Central memory CD4-positive, alpha-beta T cell (primary cell): ENCODE data around the gene SLAMF8.

ENCODE experiments used
- DNase-seq: peaks from one replicate; pipeline ENCODE4 v3.0.0; 2022

The SLAMF8 gene

DNA sequence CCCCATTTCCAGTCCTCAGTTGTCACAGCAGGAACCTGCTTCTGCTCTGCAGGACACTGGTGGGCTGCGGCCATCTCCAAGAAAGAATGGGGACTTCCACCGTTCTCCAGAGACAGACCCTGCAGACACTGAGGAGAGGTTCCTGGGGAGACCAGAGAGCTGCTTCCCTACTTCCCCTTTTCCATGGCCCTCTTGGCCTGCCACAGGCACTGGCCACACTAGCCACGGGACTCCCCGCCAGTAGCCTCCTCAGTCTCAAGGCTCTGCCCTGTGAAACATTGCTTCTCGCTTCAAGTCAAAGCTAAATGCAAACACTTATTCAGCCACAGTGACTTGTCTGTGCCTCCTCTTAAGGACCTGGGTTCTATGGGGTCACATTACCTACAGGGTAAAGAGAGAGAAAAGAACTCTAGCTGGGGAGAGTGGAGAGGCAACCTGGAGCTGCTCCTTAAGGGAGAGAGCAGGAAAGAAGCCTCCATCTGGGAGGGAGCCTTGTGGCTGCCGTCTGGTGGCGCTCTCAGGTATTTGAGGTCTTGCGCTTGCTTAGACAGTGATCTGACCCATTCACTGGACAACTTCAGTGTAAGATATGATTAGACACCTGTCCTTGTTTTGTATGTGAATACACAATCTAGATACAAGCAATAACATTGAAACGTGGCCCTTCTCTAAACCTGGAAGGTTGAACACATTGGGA lies 5.4 kb upstream of the SLAMF8 start:
- DNase-seq, result no peak

DNA sequence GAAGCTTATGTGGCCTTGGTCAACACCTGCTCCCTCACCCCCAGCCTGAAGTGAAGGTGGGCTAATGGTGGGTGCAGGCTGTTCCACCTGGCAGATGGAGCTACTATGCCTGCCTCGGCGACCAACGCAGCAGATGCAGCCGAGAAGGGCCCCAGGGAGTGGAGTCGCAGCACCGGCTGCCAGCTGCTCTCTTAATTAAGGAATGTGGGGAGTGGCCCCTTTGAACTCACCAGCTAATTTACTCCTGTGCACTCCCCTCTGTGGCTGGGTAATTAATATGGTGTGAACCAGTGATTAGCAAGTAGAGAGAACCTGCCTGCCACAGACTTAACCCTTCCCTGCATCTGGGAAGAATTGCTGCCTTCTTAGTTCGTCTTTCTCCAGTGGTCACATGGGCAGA lies 3.3 kb upstream of the SLAMF8 start:
- no peak for DNase-seq

DNA sequence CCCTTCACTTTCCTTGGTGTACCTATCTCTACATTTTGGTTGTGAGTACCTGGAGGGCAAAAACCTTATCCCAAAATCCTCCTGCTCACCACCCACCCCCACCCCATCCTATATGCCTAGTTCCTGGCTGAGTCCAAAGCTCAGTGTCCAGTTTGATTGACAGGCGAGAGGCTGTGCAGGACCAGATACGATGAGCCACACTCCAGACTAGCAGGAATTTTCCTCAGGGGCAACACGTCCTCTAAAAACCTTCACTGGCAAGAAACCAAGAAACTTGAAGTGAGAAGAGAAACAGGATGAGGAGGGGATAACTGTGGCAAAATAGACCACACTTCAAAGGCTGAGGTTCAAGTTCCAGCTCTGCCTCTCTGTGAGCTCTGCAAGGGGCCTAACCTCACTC lies 1.1 kb upstream of the SLAMF8 start:
- no peak for DNase-seq

DNA sequence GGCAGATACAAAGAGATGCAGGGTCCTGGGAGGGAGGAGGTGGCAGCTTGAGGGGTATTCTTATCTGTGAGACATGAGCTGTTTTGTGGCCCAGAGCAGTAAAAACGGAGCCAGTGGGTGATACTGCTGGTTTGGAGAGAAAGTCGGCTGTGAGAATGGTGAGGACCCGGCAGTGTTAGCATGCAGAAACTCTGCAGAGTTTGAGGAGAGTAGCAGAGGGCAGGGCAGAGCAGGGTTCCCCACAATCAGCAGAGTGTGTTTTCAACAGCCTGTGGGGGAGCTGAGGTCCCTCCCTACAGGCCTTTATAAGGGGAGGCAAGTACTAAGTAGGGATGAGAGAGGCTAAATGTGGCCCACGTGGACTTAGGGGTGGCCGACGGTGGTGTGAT lies 423 bp downstream of the SLAMF8 start:
- DNase-seq, result no peak

DNA sequence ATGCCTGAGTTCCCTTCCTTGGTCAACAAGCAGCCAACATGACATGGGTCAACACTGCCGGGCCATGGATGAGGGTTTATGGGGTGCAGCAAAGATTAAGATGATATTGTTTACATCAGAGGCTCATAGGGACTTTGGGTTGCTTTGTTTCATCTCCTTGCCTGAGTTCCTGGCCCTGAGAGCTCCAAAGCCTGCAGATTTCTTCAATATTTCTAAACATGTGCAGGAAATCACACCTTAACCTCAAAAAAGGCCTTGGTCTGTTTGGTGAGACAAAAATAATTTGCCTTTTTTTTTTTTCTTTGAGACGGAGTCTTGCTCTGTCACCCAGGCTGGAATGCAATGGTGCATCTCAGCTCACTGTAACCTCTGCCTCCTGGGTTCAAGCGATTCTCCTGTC lies 876 bp downstream of the SLAMF8 start:
- peak; percentile 38 for DNase-seq

DNA sequence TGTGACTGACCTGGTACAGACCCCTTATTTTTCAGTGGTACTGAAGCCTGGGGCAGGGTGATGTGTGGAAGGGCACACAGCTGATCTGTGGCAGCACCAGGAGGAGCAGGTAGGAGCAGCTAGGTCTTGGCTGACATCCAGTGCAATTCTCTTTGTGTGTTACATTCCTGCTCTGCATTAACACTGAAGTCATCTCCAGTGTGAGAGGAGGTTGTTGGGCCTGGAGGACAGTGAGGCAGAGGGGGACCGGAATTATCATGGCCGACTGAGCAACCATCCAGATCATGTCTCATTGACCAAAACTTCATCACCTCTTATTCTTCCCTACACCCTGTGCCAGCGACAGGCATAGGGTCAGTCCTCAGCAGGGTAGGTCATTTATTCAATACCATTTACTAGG lies 1.5 kb downstream of the SLAMF8 start:
- DNase-seq, result no peak

DNA sequence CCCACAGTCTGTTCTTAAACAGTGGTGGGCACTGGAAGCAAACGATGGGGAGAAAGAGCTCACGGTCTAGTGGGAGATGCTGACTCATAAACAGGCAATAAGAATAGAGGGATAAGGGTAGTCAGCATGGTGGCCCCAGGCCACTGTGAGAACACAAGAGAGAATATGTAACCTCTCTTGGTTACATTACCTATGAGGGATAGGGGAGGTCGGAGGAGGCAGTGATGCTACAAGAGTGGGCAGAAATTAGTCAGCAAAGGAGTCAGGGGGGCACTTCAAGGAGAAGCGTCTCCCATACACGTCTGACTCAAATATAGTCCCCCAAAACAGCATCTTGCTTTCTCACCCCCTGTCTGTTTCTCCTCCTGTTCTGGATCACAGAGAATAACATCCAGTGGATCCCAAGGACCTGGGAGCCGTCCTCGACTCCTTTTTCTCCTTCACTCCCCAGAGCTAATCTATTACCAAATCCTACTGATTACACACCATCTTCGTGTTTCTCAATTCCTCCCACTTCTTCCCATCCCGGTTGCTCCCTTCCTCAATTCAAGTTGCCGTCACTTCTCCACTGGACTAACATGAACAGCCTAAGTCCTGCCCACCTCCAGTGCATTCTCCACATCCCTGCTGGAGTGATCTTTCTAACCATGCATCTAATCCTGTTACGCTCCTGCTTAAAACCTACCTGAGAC lies 2.1 kb downstream of the SLAMF8 start:
- no peak for DNase-seq

DNA sequence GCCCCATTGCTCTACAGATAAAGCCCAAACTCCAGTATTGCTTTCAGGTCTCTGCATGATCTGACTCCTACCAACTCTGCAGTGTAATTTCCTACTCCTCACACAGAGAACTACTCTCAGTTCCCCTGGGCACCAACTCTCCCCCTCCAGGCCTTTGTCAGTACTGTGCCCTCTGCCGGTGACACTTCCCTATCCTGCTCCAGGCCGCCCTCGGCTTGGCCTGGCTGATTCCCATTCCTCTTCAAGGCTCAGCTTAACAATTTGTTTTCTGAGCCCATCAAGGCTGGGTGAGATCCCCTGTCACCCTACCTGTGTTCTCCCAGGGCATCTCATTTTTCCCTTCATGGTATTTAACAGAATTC lies 2.6 kb downstream of the SLAMF8 start:
- no peak for DNase-seq

DNA sequence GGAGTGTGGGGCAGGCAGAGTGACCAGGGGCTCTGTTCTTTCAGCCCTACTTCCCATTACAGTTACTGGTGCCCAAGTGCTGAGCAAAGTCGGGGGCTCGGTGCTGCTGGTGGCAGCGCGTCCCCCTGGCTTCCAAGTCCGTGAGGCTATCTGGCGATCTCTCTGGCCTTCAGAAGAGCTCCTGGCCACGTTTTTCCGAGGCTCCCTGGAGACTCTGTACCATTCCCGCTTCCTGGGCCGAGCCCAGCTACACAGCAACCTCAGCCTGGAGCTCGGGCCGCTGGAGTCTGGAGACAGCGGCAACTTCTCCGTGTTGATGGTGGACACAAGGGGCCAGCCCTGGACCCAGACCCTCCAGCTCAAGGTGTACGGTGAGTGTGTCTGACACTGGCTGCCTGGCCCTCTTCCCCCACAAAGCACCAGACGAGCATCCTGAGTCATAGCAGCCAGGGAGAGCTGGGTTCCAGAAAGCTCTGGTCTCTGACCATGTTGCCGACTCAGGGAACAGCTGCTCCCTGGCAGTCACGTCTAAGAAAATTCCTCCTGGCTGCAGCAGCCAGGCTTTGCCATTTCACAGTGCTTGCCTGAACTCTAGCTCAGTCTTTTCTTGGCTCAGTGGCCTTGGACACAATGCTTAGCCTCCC lies 3.3 kb downstream of the SLAMF8 start:
- DNase-seq, result no peak

DNA sequence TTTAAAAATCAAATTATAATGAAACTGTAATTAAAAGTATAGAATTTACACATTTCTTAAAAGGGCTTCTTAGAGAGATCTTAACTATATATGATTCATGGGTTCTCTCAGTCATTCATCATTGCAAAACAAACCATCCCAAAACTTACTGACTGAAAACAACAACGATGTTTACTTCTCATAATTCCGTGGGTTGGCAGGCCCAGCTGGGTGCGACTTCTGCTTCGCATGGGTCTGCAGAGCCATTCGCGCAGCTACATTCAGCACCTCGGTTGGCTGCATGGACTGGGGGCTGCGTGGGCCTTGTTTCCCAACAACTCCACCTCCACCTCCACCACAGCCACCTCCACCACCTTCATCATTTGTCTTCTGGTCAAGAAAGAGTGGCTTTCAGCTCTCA lies 4.0 kb downstream of the SLAMF8 start:
- DNase-seq, result no peak

DNA sequence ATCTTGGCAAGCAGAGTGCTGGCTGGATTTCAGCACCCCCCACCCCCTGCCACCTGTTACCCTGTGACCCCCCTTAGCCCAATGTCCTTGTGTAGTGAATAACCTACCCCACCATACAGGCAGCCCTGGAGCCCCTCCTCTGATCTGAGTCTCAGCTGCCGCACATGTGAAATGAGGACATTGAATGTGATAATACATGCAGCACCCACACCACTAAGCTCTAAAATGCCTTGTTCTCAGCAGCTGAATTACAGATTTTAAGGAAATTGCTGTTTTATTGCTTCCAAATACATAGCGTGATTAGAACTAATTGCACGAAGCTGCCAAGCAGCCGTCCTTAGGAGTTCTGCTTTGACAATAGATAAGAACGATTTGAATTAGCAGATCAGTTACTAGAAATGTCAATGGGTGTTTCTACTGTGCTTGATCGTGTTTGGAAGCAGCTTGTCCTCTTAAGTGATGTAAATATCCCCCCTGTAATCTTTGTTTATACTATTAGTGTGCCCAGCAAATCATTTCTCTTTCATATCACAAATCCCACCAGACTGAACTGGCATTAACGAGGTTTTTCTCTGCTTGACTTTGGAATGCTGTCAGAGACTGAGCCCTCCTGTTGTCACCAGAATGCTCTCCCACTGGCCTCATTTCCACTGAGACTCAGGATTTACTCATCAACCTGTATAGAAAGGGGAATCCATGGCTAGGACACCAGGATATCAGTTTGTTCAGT lies 4.9 kb downstream of the SLAMF8 start:
- no peak for DNase-seq

DNA sequence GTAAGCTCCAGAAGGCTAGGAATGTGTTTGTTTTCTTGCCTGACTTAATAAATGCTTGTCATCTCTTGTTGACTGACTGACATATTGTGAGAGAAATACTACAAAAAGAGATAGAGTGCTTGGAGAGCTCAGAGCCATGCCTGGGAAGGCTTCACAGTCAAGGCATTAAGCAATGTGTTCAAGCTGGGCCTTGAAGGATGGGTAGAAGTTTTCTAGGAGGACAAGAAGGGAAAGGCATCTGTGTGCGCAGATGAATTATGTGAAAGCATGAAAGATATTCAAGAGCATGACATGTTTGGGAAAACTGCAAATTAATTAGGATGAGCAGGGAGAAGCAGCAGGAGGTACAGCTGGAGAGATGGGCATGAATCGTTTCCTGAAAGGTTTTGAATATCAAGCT lies 5.6 kb downstream of the SLAMF8 start:
- DNase-seq, result no peak

DNA sequence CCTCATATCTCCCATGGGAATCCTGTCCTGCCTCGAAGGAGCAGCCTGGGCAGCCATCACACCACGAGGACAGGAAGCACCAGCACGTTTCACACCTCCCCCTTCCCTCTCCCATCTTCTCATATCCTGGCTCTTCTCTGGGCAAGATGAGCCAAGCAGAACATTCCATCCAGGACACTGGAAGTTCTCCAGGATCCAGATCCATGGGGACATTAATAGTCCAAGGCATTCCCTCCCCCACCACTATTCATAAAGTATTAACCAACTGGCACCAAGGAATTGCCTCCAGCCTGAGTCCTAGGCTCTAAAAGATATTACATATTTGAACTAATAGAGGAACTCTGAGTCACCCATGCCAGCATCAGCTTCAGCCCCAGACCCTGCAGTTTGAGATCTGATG lies 8.7 kb downstream of the SLAMF8 start:
- no peak for DNase-seq

DNA sequence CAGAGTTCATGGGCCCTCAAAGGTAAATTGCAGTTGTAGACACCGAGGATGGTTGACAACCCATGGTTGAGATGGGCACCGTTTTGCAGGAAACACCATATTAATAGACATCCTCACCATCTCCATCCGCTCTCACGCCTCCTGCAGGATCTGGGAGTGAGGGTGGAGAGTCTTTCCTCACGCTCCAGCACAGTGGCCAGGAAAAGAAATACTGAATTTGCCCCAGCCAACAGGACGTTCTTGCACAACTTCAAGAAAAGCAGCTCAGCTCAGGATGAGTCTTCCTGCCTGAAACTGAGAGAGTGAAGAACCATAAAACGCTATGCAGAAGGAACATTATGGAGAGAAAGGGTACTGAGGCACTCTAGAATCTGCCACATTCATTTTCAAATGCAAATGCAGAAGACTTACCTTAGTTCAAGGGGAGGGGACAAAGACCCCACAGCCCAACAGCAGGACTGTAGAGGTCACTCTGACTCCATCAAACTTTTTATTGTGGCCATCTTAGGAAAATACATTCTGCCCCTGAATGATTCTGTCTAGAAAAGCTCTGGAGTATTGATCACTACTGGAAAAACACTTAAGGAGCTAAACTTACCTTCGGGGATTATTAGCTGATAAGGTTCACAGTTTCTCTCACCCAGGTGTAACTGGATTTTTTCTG lies 9.3 kb downstream of the SLAMF8 start:
- no peak for DNase-seq

DNA sequence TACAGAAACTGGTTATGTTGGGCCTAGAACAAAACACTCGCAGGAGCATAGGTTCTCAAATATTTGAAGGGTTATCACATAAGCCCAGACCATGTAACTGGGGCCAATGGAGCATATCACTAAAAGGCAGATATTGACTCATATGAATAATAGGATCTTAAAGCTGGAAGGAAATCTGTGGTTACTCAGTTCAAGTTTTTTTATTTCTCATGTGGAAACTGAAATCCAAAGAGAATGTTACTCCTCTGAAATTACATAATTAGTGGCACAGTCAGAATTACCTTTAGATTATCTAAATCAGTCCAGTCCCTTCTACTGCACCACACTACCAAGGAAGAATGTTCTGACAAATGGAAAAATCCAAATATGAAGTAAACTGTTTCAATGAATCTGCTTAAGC lies 12.0 kb downstream of the SLAMF8 start:
- DNase-seq, result no peak

DNA sequence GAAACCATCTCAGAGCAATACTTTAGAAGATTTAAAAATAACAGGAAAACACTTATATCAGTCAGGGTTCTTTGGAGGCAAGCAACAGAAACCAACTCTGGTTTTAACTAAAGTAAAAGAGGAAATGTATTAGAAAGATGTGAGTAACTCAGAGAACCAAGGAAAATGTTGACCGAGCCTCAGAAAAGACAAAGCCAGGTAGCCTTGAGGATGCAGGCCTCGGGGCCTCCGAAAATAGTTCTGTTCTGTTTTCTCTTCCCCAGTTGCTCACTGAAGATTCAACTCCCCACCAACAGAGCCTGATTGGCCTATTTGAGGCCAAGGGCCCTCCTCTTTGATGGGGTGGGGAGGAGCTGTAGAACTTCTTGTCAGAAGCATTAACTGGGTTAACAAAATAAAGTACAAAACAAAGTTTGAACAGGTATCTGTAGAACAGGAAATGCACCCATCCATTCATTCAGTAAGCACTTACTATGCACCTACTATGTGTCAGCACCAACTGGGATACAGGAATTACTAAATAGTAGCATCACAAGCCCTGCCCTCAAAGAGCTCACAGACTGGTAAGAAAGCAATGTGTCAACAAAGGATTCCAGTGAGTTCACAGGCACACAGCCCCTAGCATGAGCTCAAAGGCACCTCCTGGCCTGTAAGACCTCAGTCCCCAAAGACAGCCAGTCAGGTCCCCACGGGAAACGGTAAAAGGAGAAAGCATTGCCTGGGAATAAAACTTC lies 12.6 kb downstream of the SLAMF8 start:
- DNase-seq, result no peak

DNA sequence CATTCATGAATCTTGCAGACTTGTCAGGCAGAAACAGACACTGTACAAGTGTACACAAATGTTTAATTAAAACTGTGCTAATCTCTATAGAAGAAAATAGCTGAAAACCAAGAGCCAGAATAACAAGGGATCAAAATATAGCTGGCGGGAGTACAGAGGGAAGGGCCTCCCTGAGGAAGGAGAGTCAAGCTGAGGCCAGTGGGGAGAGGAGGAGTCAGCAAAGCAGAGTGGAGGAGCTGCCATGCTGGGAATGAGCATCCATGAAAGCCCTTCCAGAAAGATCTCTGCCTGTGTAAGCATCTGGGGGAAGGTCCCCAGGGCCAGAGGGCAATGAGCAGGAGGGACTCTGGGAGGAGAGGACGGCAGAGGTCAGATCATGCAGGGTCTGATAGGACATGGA lies 15.1 kb downstream of the SLAMF8 start:
- DNase-seq, result no peak

DNA sequence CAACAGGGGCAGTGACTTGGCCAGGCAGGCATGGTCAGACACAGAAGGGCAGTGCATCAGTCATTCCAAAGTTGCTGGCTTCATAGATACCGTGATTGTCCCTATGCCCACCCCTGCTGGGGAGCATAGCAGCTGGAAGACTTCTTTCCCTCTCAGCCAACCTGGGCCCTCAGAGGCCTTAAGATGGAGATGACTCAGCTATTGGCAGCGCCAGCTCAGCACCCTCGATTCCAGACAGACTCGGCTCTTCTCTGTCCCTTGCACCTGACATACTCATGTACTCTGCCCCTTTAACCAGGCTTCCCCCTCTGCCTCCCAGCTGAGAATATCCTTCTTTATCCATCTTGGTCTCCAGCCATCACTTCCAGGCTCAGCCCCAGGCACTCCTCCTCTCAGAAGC lies 16.8 kb downstream of the SLAMF8 start:
- no peak for DNase-seq

DNA sequence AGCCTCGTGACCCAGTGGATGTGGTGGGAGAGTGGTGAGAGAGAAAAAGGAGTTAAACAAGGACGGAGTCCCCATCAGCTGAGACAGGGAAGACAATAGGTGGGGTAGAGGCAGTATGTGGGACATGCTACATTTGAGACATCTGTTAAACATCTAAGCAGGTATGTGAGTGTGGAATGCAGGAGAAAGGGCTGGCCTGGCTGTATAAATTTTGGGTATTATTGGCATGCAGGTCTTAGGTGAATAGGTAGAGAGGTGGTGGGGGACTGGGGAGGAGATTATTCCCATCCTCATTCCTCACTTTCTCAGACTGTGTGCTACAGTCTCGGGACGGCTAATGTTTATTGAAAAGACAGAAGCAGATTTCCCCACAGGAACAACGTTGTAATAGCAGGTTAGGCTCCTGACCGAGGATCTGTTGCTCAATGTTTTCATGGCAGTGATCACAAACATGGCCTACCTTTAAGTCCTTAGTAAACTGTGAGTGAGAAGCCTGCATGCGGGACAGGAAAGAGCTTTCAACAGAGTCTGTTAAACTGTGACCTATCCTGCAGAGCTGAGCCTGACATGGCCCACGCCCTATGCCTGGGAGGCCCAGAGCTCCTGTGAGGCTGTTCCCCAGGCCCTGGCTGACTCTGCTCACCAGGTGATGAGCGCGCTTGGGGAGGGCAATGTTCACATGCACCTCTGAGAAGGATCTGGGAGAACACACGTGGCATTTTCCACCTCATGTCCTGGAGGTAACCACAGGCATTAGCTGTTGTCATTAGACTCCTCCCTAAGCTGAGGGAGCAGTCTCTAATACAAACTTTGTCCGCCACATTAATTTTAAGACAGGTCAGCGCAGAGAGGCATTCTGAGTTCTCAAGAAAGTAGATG lies 19.3 kb downstream of the SLAMF8 start:
- DNase-seq, result no peak

DNA sequence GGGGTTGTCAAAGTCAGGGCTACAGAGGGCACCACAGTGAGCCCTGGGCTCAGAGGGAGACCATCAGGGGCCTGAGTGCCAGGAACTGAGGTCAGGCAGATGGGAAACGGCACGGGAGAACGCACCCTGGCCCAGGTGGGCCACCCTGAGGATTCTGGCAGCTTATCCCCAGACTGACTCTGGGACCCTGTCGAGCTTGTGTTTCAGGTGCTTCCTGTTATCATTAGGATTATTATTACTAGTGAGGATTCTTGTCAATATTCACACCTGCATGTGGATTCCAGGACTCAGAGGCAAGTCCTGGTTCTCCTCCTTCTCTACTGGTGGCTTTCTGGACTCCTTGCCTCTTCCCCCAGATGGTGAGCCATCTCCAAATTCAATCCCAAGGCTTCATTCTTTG lies 20.6 kb downstream of the SLAMF8 start:
- no peak for DNase-seq

DNA sequence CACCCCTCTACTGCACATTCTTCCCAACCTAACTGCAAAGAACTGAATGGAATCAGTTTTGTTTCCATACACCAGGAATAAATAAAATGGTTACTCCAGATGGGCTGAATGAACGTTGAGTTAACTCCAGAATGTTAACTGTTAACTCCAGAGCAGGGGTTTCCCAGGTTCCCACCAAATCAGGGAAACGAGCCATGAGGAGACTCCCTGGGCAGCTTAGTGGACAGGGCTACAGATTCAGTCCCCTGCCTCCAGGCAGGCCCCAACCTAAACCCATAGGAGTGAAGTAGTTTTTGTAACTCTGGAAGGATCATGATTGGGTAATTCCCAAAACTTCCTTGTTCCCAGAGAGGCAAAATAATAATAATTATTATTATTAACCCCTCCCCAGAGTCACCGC lies 21.7 kb downstream of the SLAMF8 start:
- DNase-seq, result no peak
